Spleen (tissue), 11 donors: ENCODE measurements around the gene MMEL1. TPM values are rescaled to one million over a fixed set of nuclear protein-coding genes. Genes with fewer than 3 reads are reported as not detected.

Experiments used
- DNase-seq: peaks from one replicate; pipeline ENCODE4 v3.0.0-alpha.2; 2020
- H3K27ac ChIP-seq, 8 donors: fragments of 200-600 bp; sonication (generic) in 7 of 8; 1 replicate in 4 of 8; 2 replicates in 4 of 8; pipeline versions ENCODE4 v1.5.0 to v1.8.0; 2016 to 2021; ENCODE audit warnings: inconsistent platforms in 4 of 8, mild to moderate bottlenecking in 4 of 8, moderate library complexity in 1 of 8
- H3K27me3 ChIP-seq, 7 donors: fragments of 200-600 bp; sonication (generic) in 6 of 7; replicated peaks in 1 of 7; 1 replicate in 4 of 7; 2 replicates in 3 of 7; pipeline versions ENCODE4 v1.5.0 to v1.8.0; 2016 to 2021; ENCODE audit warnings: inconsistent platforms in 3 of 7, mild to moderate bottlenecking in 1 of 7
- H3K36me3 ChIP-seq, 6 donors: fragments of 200-600 bp; sonication (generic) in 5 of 6; 1 replicate in 4 of 6; 2 replicates in 2 of 6; pipeline versions ENCODE4 v1.5.0 to v1.8.0; 2016 to 2021; ENCODE audit warnings: inconsistent platforms in 2 of 6
- H3K4me1 ChIP-seq, 6 donors: fragments of 200-600 bp; sonication (generic) in 5 of 6; 1 replicate in 3 of 6; 2 replicates in 3 of 6; pipeline versions ENCODE4 v1.5.0 to v1.8.0; 2016 to 2021; ENCODE audit warnings: inconsistent platforms in 3 of 6
- H3K4me3 ChIP-seq, 8 donors: fragments of 200-600 bp; sonication (generic) in 7 of 8; 1 replicate in 4 of 8; 2 replicates in 4 of 8; pipeline versions ENCODE4 v1.5.0 to v1.8.0; 2016 to 2021; ENCODE audit warnings: inconsistent platforms in 4 of 8, mild to moderate bottlenecking in 4 of 8, moderate library complexity in 2 of 8
- H3K9me3 ChIP-seq, 8 donors: fragments of 200-600 bp; sonication (generic) in 7 of 8; 1 replicate in 4 of 8; 2 replicates in 4 of 8; pipeline versions ENCODE4 v1.5.0 to v1.8.0; 2016 to 2021; ENCODE audit warnings: inconsistent platforms in 4 of 8
- CTCF ChIP-seq, 11 experiments: fragments of 200-600 bp in 7 of 11; fragments of 450-650 bp in 4 of 11; sonication (generic) in 4 of 11; IDR thresholded peaks in 8 of 11; conservative IDR thresholded peaks in 3 of 11; 1 replicate in 7 of 11; 2 replicates in 4 of 11; pipeline versions ENCODE4 v1.4.0 to v1.8.0; 2016 to 2021; ENCODE audit warnings: antibody characterized with exemption in 11 of 11, inconsistent platforms in 4 of 11, mild to moderate bottlenecking in 1 of 11
- POLR2A ChIP-seq, 3 donors: fragments of 450-650 bp; IDR thresholded peaks; one replicate each; pipeline ENCODE4 v1.5.1; 2017; ENCODE audit warnings: antibody characterized with exemption in 3 of 3, mild to moderate bottlenecking in 1 of 3
- POLR2AphosphoS5 ChIP-seq, 3 donors: sonication (generic); formaldehyde crosslinking; IDR thresholded peaks; one replicate each; pipeline ENCODE4 v1.5.1; 2017; ENCODE audit warnings: antibody characterized with exemption in 3 of 3
- WGBS, 5 donors: extraction: QIAGEN DNeasy Blood & Tissue Kit in 3 of 5; methylation state at CpG; one replicate each; pipeline versions ENCODE4 v1.1.5 to v1.1.7; 2013 to 2018; 5-methylcytosine and 5-hydroxymethylcytosine counted together
- intact Hi-C: fragments of 100-400 bp; cut with DNase I; formaldehyde crosslinking; loops from one replicate; pipeline ENCODE4 v1.15.0; 2023; ENCODE audit warnings: low total_unique reads
- polyA plus RNA-seq, 3 donors: library from polyadenylated mRNA; stranded (reverse); fragments of 200-250 nt; gene quantifications; one replicate each; pipeline ENCODE4 v1.2.1, GENCODE V29; 2013
- total RNA-seq, 7 donors: library from RNA; depleted of rRNA in 3 of 7; stranded (reverse); fragments of >200 nt in 3 of 7; fragmentation: NEBNext Ultra II Directional in 4 of 7; extraction: Animal tissue kit (Norgen Biotek cat#: 25700) in 4 of 7; gene quantifications; one replicate each; pipeline versions ENCODE4 v1.1.0 to v1.2.1, GENCODE V29; 2016 to 2021
- donor health status: healthy with polysubstance abuse.
- donor health status: DM: no; HTN: no; CAD: no; lungs with moderate emphysema.
- donor health status: DM: no; HTN: no; CAD: no.
- donor health status: Bipolar disorder and iron deficiency.
- donor health status: healthy.
- donor health status: DM: no; HTN: no; CAD: no.
- donor health status: DM: yes; HTN: yes; CAD: no.

Gene MMEL1
- total and polyA plus RNA-seq, 10 donors, result 1.9 to 6.4 (median 3.3) TPM; not detected in 1

- Histone ChIP-seq H3K4me1 (peaks cover 17 to 60% (median 44%) of the 10 kb centered on the region in 6 donors), H3K27me3 (peaks cover 0 to 15% (median 0%) of the 10 kb centered on the region in 7 donors), H3K36me3 (peaks cover 0 to 27% (median 8%) of the 10 kb centered on the region in 6 donors), H3K4me3 (no peak overlapping the region), H3K27ac (no peak overlapping the region), H3K9me3 (no peaks in the 10 kb centered on the region)
- TF ChIP-seq CTCF (IDR thresholded peaks at IDR 0.05 in 8 of 11, conservative IDR thresholded peaks at IDR 0.05 in 3 of 11) (no peak), POLR2AphosphoS5 (IDR thresholded peaks at IDR 0.05) (no peak), POLR2A (IDR thresholded peaks at IDR 0.05) (no peak)
- intact Hi-C loops, result no loop called here
- WGBS, 5 donors, result 87 to 96% (median 92%) methylated on average over 3 to 23 of the region's 23 CpGs
- DNase-seq, result peak; percentile 84
Measured at GRCh38 chr1:2588661-2589430, 44.0 kb downstream of the MMEL1 start.

DNA sequence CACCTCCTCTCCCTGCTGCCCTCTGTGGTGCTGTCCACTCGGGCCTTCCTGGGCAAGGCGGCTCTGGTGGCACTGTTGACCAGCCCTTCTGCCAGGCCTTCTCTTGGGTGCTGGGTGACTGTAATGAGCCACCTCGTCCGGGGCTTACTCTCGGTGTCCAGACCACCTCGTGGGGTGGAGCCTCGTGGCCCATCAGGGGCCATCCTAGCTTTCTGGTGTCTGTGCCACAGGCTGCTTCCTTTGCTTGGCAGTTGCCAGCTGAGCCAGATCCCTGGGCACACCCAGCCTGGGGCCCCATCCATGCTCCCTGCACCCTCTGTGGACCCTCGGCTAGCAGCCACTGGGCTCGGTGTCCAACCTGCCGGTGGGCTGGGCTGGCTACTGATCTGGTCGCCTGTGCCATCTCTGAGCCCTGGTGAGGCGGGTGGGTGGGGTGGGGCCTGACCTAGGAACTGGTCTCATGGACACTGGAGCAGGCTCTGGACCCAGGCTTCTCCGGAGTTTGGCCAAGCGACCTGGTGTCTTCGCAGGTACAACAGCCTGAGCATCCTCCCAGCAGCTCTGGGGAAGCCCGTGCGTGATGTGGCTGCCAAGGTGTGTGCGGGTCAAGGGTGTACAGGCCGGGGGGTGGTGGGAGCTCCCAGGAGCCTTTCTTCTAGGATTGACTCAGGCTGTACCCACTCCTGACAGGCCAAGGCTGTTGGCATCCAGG lies 44.8 kb downstream of the MMEL1 start:
- intact Hi-C loops, result no loop called here
- Histone ChIP-seq H3K27me3 (peaks cover 0 to 7% (median 0%) of the 10 kb centered on the region in 7 donors), H3K27ac (peak overlapping the region in 4 of 8 donors; percentile 95 to 99 (median 99)), H3K4me3 (peak overlapping the region in 6 of 8 donors; percentile 70 to 95 (median 90)), H3K9me3 (no peaks in the 10 kb centered on the region), H3K4me1 (peaks cover 18 to 60% (median 44%) of the 10 kb centered on the region in 6 donors), H3K36me3 (peaks cover 0 to 27% (median 8%) of the 10 kb centered on the region in 6 donors)
- peak; percentile 88 for DNase-seq
- TF ChIP-seq POLR2AphosphoS5 (IDR thresholded peaks at IDR 0.05), result no peak
- TF ChIP-seq POLR2A (IDR thresholded peaks at IDR 0.05), result no peak
- TF ChIP-seq CTCF (IDR thresholded peaks at IDR 0.05 in 8 of 11, conservative IDR thresholded peaks at IDR 0.05 in 3 of 11), result no peak
- 65 to 89% (median 83%) methylated on average over 8 to 19 of the region's 19 CpGs for WGBS, 5 donors

GRCh38 chr1:2587071-2587859 lies 45.6 kb downstream of the MMEL1 start:
- TF ChIP-seq POLR2A (IDR thresholded peaks at IDR 0.05) (no peak), CTCF (IDR thresholded peaks at IDR 0.05 in 8 of 11, conservative IDR thresholded peaks at IDR 0.05 in 3 of 11) (no peak), POLR2AphosphoS5 (IDR thresholded peaks at IDR 0.05) (peak in 2 of 3 donors; percentile 5 to 45)
- WGBS, 5 donors, result 6 to 37% (median 10%) methylated on average over 10 to 52 of the region's 52 CpGs
- peaks cover 0 to 27% (median 8%) of the 10 kb centered on the region in 6 donors for H3K36me3 ChIP-seq
- peaks cover 18 to 61% (median 43%) of the 10 kb centered on the region in 6 donors for H3K4me1 ChIP-seq
- H3K27me3 ChIP-seq, result peaks cover 0 to 7% (median 0%) of the 10 kb centered on the region in 7 donors
- peak; percentile 93 for DNase-seq
- intact Hi-C loops, result no loop called here
- H3K27ac ChIP-seq, result peak overlapping the region; percentile 95 to 100 (median 99)
- no peaks in the 10 kb centered on the region for H3K9me3 ChIP-seq
- peak overlapping the region; percentile 70 to 95 (median 82) for H3K4me3 ChIP-seq
